HCT116 (cell line): ENCODE data around the gene ACTN3. TPM values are rescaled to one million over a fixed set of nuclear protein-coding genes. Genes with fewer than 3 reads are reported as not detected.

Source experiments
- ATAC-seq: fragments of 200-7000 bp; cut with Tn5 transposase; 2 replicates; pipeline ENCODE4 v1.9.1; 2020; ENCODE audit warnings: mild to moderate bottlenecking, moderate library complexity
- BruUV-seq: library from RNA; stranded (reverse); fragments of 400-500 nt; replicated peaks from 2 replicates; lab custom pipeline; 2021; lab: Mats Ljungman, UMichigan
- CTCF ChIA-PET: fragments of 300-600 bp; sonication (Branson Sonifier 250); formaldehyde crosslinking; loops from one replicate; lab custom pipeline; 2021; ENCODE audit warnings: antibody characterized with exemption; lab: Charles Lee
- POLR2A ChIA-PET: fragments of 300-600, 350-600 bp; sonication (Branson Sonifier 250); formaldehyde crosslinking; loops from one replicate; lab custom pipeline; 2021; ENCODE audit warnings: antibody characterized with exemption; lab: Charles Lee
- RAD21 ChIA-PET, 2 experiments: fragments of 300-600 bp; sonication (Branson Sonifier 250); formaldehyde crosslinking; loops; one replicate each; lab custom pipeline; 2023; ENCODE audit warnings: low total read pairs in 2 of 2; ENCODE audit not compliant: uncharacterized antibody in 2 of 2, unreplicated experiment in 2 of 2, low non-redundant PET in 1 of 2; lab: Charles Lee
- DNase-seq: peaks from one replicate; pipeline ENCODE4 v3.0.0-alpha.2; 2010; ENCODE audit warnings: low read depth, low spot score
- H2AFZ ChIP-seq: fragments of 200-600 bp; shearing (Covaris generic), sonication (generic); 2 replicates; pipeline ENCODE4 v1.6.1; 2017; ENCODE audit warnings: low read depth, mixed run types, mixed read lengths, antibody characterized with exemption, low read length; ENCODE audit not compliant: poor library complexity, severe bottlenecking
- H3K27ac ChIP-seq: 2 replicates; pipeline ENCODE4 v1.5.1; 2012; ENCODE audit warnings: low read depth, low read length
- H3K27me3 ChIP-seq: fragments of 200-600 bp; sonication (generic); 2 replicates; pipeline ENCODE4 v1.6.1; 2016; ENCODE audit warnings: mixed run types, low read length, mixed read lengths; ENCODE audit not compliant: insufficient read depth
- H3K36me3 ChIP-seq, 2 experiments: fragments of 200-500 bp in 1 of 2; fragments of 200-600 bp in 1 of 2; sonication (Bioruptor generic) in 1 of 2; sonication (generic) in 1 of 2; 2 replicates each; pipeline versions ENCODE4 v1.5.1 to v1.6.1; 2014 to 2016; ENCODE audit warnings: low read length in 2 of 2, inconsistent platforms in 1 of 2, mixed read lengths in 1 of 2, mixed run types in 1 of 2; ENCODE audit not compliant: insufficient read depth in 2 of 2, control insufficient read depth in 1 of 2
- H3K4me1 ChIP-seq, 2 experiments: fragments of 200-600 bp in 1 of 2; sonication (generic) in 1 of 2; 2 replicates each; pipeline versions ENCODE4 v1.5.1 to v1.6.1; 2012 to 2017; ENCODE audit warnings: low read length in 2 of 2, inconsistent platforms in 1 of 2, mild to moderate bottlenecking in 1 of 2, mixed read lengths in 1 of 2, mixed run types in 1 of 2, moderate library complexity in 1 of 2; ENCODE audit not compliant: insufficient read depth in 2 of 2, control insufficient read depth in 1 of 2
- H3K4me2 ChIP-seq: fragments of 200-600 bp; sonication (generic); 2 replicates; pipeline ENCODE4 v1.6.1; 2017; ENCODE audit warnings: mixed run types, low read length, mixed read lengths
- H3K4me3 ChIP-seq, 2 experiments: fragments of 200-600 bp in 1 of 2; sonication (generic) in 1 of 2; replicated peaks in 1 of 2; 2 replicates each; pipeline ENCODE4 v1.5.1; 2011 to 2016; ENCODE audit warnings: low read length in 2 of 2, control low read depth in 1 of 2, low read depth in 1 of 2, mild to moderate bottlenecking in 1 of 2, mixed read lengths in 1 of 2, mixed run types in 1 of 2
- H3K79me2 ChIP-seq: fragments of 200-600 bp; sonication (generic); 2 replicates; pipeline ENCODE4 v1.6.1; 2017; ENCODE audit warnings: mild to moderate bottlenecking, mixed run types, low read length, moderate library complexity, mixed read lengths; ENCODE audit not compliant: insufficient read depth
- H3K9ac ChIP-seq: fragments of 200-600 bp; sonication (generic); 2 replicates; pipeline ENCODE4 v1.6.1; 2016; ENCODE audit warnings: low read length, mixed read lengths
- H3K9me2 ChIP-seq: fragments of 200-600 bp; sonication (generic), shearing (Covaris generic); 2 replicates; pipeline ENCODE4 v1.6.1; 2017; ENCODE audit warnings: mixed run types, mild to moderate bottlenecking, moderate library complexity; ENCODE audit not compliant: insufficient read depth
- H3K9me3 ChIP-seq, 2 experiments: fragments of 200-500 bp in 1 of 2; fragments of 200-600 bp in 1 of 2; sonication (Bioruptor generic) in 1 of 2; sonication (generic) in 1 of 2; 2 replicates each; pipeline ENCODE4 v1.6.1; 2014 to 2017; ENCODE audit warnings: low read length in 2 of 2, mixed read lengths in 2 of 2, inconsistent platforms in 1 of 2, low read depth in 1 of 2, mild to moderate bottlenecking in 1 of 2, mixed run types in 1 of 2, moderate library complexity in 1 of 2; ENCODE audit not compliant: control insufficient read depth in 1 of 2, insufficient read depth in 1 of 2
- H4K20me1 ChIP-seq: fragments of 200-600 bp; sonication (generic), shearing (Covaris generic); 2 replicates; pipeline ENCODE4 v1.6.1; 2017; ENCODE audit warnings: mixed run types, mild to moderate bottlenecking, moderate library complexity; ENCODE audit not compliant: insufficient read depth
- ATF3 ChIP-seq: IDR thresholded peaks from 2 replicates; pipeline ENCODE4 v1.6.1; 2012
- CBX3 ChIP-seq: IDR thresholded peaks from 2 replicates; pipeline ENCODE4 v1.6.1; 2012; ENCODE audit warnings: low read depth
- CTCF ChIP-seq, 3 experiments: fragments of 200-600 bp in 1 of 3; sonication (generic) in 1 of 3; IDR thresholded peaks in 2 of 3; conservative IDR thresholded peaks in 1 of 3; 2 replicates each; pipeline ENCODE4 v1.5.1; 2012 to 2017; ENCODE audit warnings: low read depth in 2 of 3, low read length in 2 of 3, antibody characterized with exemption in 1 of 3, borderline replicate concordance in 1 of 3, control low read depth in 1 of 3, mild to moderate bottlenecking in 1 of 3, mixed read lengths in 1 of 3, mixed run types in 1 of 3, moderate library complexity in 1 of 3; ENCODE audit not compliant: insufficient read depth in 1 of 3
- EGR1 ChIP-seq: IDR thresholded peaks from 2 replicates; pipeline ENCODE4 v1.6.1; 2012; ENCODE audit warnings: low read depth
- ELF1 ChIP-seq: IDR thresholded peaks from 2 replicates; pipeline ENCODE4 v1.6.1; 2012; ENCODE audit warnings: low read depth, borderline replicate concordance
- JUND ChIP-seq: IDR thresholded peaks from 2 replicates; pipeline ENCODE4 v1.6.1; 2012
- POLR2A ChIP-seq: IDR thresholded peaks from 2 replicates; pipeline ENCODE4 v1.7.0; 2011; ENCODE audit warnings: borderline replicate concordance; ENCODE audit not compliant: insufficient read depth, insufficient read length; ENCODE audit errors: extremely low read depth
- REST ChIP-seq: IDR thresholded peaks from 2 replicates; pipeline ENCODE4 v1.6.1; 2012; ENCODE audit warnings: low read depth
- SIN3A ChIP-seq: IDR thresholded peaks from 2 replicates; pipeline ENCODE4 v1.6.1; 2012; ENCODE audit warnings: low read depth
- SP1 ChIP-seq: IDR thresholded peaks from 2 replicates; pipeline ENCODE4 v1.6.1; 2012; ENCODE audit warnings: low read depth
- TCF7L2 ChIP-seq: IDR thresholded peaks from 2 replicates; pipeline ENCODE4 v1.7.0; 2011; ENCODE audit warnings: borderline replicate concordance, inconsistent platforms; ENCODE audit not compliant: insufficient read depth, insufficient read length; ENCODE audit errors: extremely low read depth
- YY1 ChIP-seq: IDR thresholded peaks from 2 replicates; pipeline ENCODE4 v1.6.1; 2011; ENCODE audit warnings: low read length, low read depth, moderate library complexity, mild to moderate bottlenecking; ENCODE audit not compliant: insufficient replicate concordance; ENCODE audit errors: extremely low read depth
- ZNF274 ChIP-seq: fragments of 200-500 bp; sonication (Bioruptor generic); IDR thresholded peaks from 2 replicates; pipeline ENCODE4 v1.6.1; 2014; ENCODE audit warnings: mild to moderate bottlenecking, low read depth, low read length, inconsistent platforms
- intact Hi-C: fragments of 100-400 bp; cut with micrococcal nuclease; formaldehyde crosslinking; loops from 2 replicates; pipeline ENCODE4 v1.10.0; 2022
- total RNA-seq: library from RNA; stranded (reverse); gene quantifications from one replicate; pipeline ENCODE4 v1.2.1, GENCODE V29; 2021; ENCODE audit not compliant: unreplicated experiment

The ACTN3 gene
- total RNA-seq, 1 experiment from 2014 or later, result not detected

- TF ChIP-seq CTCF (IDR thresholded peaks at IDR 0.05 in 2 of 3, conservative IDR thresholded peaks at IDR 0.05 in 1 of 3; ENCODE audit: borderline replicate concordance in 1 of 3, insufficient read depth in 1 of 3, low read depth in 2 of 3, low read length in 2 of 3) (no peak), ZNF274 (no peak), POLR2A (no peak), TCF7L2 (no peak)
Observed at GRCh38 chr11:66541892-66542291, 4.8 kb upstream of the ACTN3 start (continued).

GRCh38 chr11:66542362-66542761 is 4.3 kb upstream of the ACTN3 start:
- BruUV-seq, result no TSS peak
- H3K79me2 ChIP-seq, result no peaks in the 10 kb centered on the region
- no peaks in the 10 kb centered on the region for H4K20me1 ChIP-seq
- DNase-seq (no peak), ATAC-seq (no peak)
- no peaks in the 10 kb centered on the region for H3K27me3 ChIP-seq
- H3K9me3 ChIP-seq, result no peaks in the 10 kb centered on the region
- intact Hi-C loops, result no loop called here
- H3K4me1 ChIP-seq, result peaks cover 0 to 12% of the 10 kb centered on the region in 2 experiments; a peak in 2 of 4 replicates
- H3K9me2 ChIP-seq, result no peaks in the 10 kb centered on the region
- TF ChIP-seq CBX3 (no peak), SIN3A (no peak), JUND (no peak), EGR1 (no peak), ATF3 (no peak), ZNF274 (no peak), REST (no peak), YY1 (no peak), SP1 (no peak), ELF1 (no peak), TCF7L2 (no peak)
- TF ChIP-seq, all 23 proteins: peak for 0
- ChIA-PET RAD21 (no interaction called here), CTCF (no interaction called here), POLR2A (no interaction called here)
- Histone ChIP-seq H3K9ac (no peak overlapping the region), H2AFZ (no peak overlapping the region), H3K4me2 (no peak overlapping the region), H3K4me3 (no peak overlapping the region), H3K36me3 (no peaks in the 10 kb centered on the region), H3K27ac (no peak overlapping the region)
